IMR-90 (cell line): Measurements from ENCODE around the gene PNPLA2. TPM values are rescaled to one million over a fixed set of nuclear protein-coding genes. Genes with fewer than 3 reads are reported as not detected.

Experiments used
- ATAC-seq: fragments of 200-7000 bp; cut with Tn5 transposase; 2 replicates; pipeline ENCODE4 v1.9.1; 2020; ENCODE audit warnings: low read depth, mild to moderate bottlenecking, moderate library complexity
- BruUV-seq: library from RNA; stranded (reverse); fragments of 400-500 nt; replicated peaks from 2 replicates; lab custom pipeline; 2021; lab: Mats Ljungman, UMichigan
- CTCF ChIA-PET: fragments of 300-600 bp; formaldehyde crosslinking; extraction: SDS; loops from one replicate; lab custom pipeline; 2021; ENCODE audit warnings: antibody characterized with exemption; lab: Yijun Ruan, JAX
- POLR2A ChIA-PET: fragments of 300-600 bp; sonication (Branson Sonifier 250); formaldehyde crosslinking; loops from one replicate; lab custom pipeline; 2022; ENCODE audit warnings: antibody characterized with exemption; ENCODE audit not compliant: unreplicated experiment; lab: Charles Lee
- DNase-seq: peaks from one replicate; pipeline ENCODE4 v3.0.0; 2013
- H2AFZ ChIP-seq: replicated peaks from 2 replicates; pipeline ENCODE3; 2013; ENCODE audit warnings: low read length, mild to moderate bottlenecking; ENCODE audit not compliant: poor library complexity
- H2AK5ac ChIP-seq: 2 replicates; pipeline ENCODE4 v1.6.1; 2013; ENCODE audit warnings: low read depth, low read length, inconsistent platforms
- H2AK9ac ChIP-seq: replicated peaks from 2 replicates; pipeline ENCODE3; 2013; ENCODE audit warnings: mild to moderate bottlenecking, low read depth, low read length, moderate library complexity; ENCODE audit not compliant: poor library complexity
- H2BK120ac ChIP-seq: 2 replicates; pipeline ENCODE4 v1.6.1; 2013; ENCODE audit warnings: low read depth, low read length, inconsistent platforms
- H2BK15ac ChIP-seq: 3 replicates; pipeline ENCODE4 v1.6.1; 2013; ENCODE audit warnings: low read depth, low read length, inconsistent platforms
- H2BK20ac ChIP-seq: 2 replicates; pipeline ENCODE4 v1.6.1; 2013; ENCODE audit warnings: low read depth, mild to moderate bottlenecking, inconsistent platforms, low read length, moderate library complexity
- H2BK5ac ChIP-seq: 2 replicates; pipeline ENCODE4 v1.6.1; 2013; ENCODE audit warnings: mild to moderate bottlenecking, low read depth, low read length, inconsistent platforms; ENCODE audit not compliant: poor library complexity, severe bottlenecking
- H3K14ac ChIP-seq: replicated peaks from 2 replicates; pipeline ENCODE4 v1.6.1; 2013; ENCODE audit warnings: low read depth, low read length, inconsistent platforms
- H3K18ac ChIP-seq: 2 replicates; pipeline ENCODE4 v1.6.1; 2013; ENCODE audit warnings: low read depth, low read length, control low read depth
- H3K23ac ChIP-seq: 2 replicates; pipeline ENCODE4 v1.6.1; 2013; ENCODE audit warnings: low read depth, low read length, inconsistent platforms
- H3K27ac ChIP-seq: 2 replicates; pipeline ENCODE4 v1.5.1; 2013; ENCODE audit warnings: mild to moderate bottlenecking, control low read depth, low read length; ENCODE audit not compliant: insufficient read depth
- H3K27me3 ChIP-seq: 2 replicates; pipeline ENCODE4 v1.6.1; 2013; ENCODE audit warnings: low read length; ENCODE audit not compliant: control insufficient read depth, insufficient read depth
- H3K36me3 ChIP-seq: 2 replicates; pipeline ENCODE4 v1.6.1; 2013; ENCODE audit warnings: low read length, mixed read lengths; ENCODE audit not compliant: control insufficient read depth, insufficient read depth
- H3K4ac ChIP-seq: 2 replicates; pipeline ENCODE4 v1.6.1; 2013; ENCODE audit warnings: low read depth, low read length, inconsistent platforms
- H3K4me1 ChIP-seq: 2 replicates; pipeline ENCODE4 v1.6.1; 2013; ENCODE audit warnings: low read length, mixed read lengths; ENCODE audit not compliant: control insufficient read depth, insufficient read depth
- H3K4me2 ChIP-seq: 2 replicates; pipeline ENCODE4 v1.6.1; 2013; ENCODE audit warnings: low read depth, mild to moderate bottlenecking, control low read depth, low read length, moderate library complexity
- H3K4me3 ChIP-seq: 2 replicates; pipeline ENCODE4 v1.5.1; 2013; ENCODE audit warnings: low read depth, mild to moderate bottlenecking, control low read depth, low read length, moderate library complexity; ENCODE audit not compliant: insufficient read depth
- H3K56ac ChIP-seq: 2 replicates; pipeline ENCODE4 v1.6.1; 2013; ENCODE audit warnings: low read length, inconsistent platforms; ENCODE audit not compliant: insufficient read depth; ENCODE audit errors: extremely low read depth
- H3K79me1 ChIP-seq, 2 experiments: 2 replicates each; pipeline ENCODE4 v1.6.1; 2013; ENCODE audit warnings: low read length in 2 of 2, inconsistent platforms in 1 of 2, low read depth in 1 of 2
- H3K9ac ChIP-seq: 2 replicates; pipeline ENCODE4 v1.6.1; 2013; ENCODE audit warnings: low read depth, low read length, control low read depth
- H3K9me1 ChIP-seq: 2 replicates; pipeline ENCODE4 v1.6.1; 2013; ENCODE audit warnings: low read length, inconsistent platforms; ENCODE audit not compliant: insufficient read depth
- H3K9me3 ChIP-seq: 2 replicates; pipeline ENCODE4 v1.6.1; 2013; ENCODE audit warnings: low read length; ENCODE audit not compliant: control insufficient read depth, insufficient read depth
- H4K20me1 ChIP-seq: 2 replicates; pipeline ENCODE4 v1.6.1; 2013; ENCODE audit warnings: low read length, inconsistent platforms; ENCODE audit not compliant: insufficient read depth
- H4K5ac ChIP-seq: 2 replicates; pipeline ENCODE4 v1.6.1; 2013; ENCODE audit warnings: mild to moderate bottlenecking, low read depth, low read length, control low read depth
- H4K8ac ChIP-seq, 2 experiments: 2 replicates each; pipeline ENCODE4 v1.6.1; 2013; ENCODE audit warnings: low read depth in 2 of 2, low read length in 2 of 2, control low read depth in 1 of 2, inconsistent platforms in 1 of 2
- H4K91ac ChIP-seq: 2 replicates; pipeline ENCODE4 v1.6.1; 2013; ENCODE audit warnings: low read depth, low read length, inconsistent platforms; ENCODE audit not compliant: insufficient read depth
- BHLHE40 ChIP-seq: fragments of 150-350 bp; IDR thresholded peaks from 2 replicates; pipeline ENCODE4 v1.6.1; 2016; ENCODE audit warnings: mild to moderate bottlenecking, low read depth, low read length
- ELK1 ChIP-seq: fragments of 150-350 bp; IDR thresholded peaks from 2 replicates; pipeline ENCODE4 v1.6.1; 2016; ENCODE audit warnings: low read depth, mild to moderate bottlenecking, low read length, moderate library complexity, borderline replicate concordance
- FOS ChIP-seq: fragments of 150-350 bp; IDR thresholded peaks from 2 replicates; pipeline ENCODE4 v1.6.1; 2016; ENCODE audit warnings: low read depth, low read length
- MAFK ChIP-seq: IDR thresholded peaks from 2 replicates; pipeline ENCODE4 v1.6.1; 2012; ENCODE audit warnings: low read depth, low read length, improper control_type of control experiment
- MAZ ChIP-seq: IDR thresholded peaks from 2 replicates; pipeline ENCODE4 v1.6.1; 2012; ENCODE audit warnings: low read depth, mild to moderate bottlenecking, low read length, improper control_type of control experiment, moderate library complexity, borderline replicate concordance
- MXI1 ChIP-seq: IDR thresholded peaks from 2 replicates; pipeline ENCODE4 v1.6.1; 2012; ENCODE audit warnings: low read depth, mild to moderate bottlenecking, low read length, moderate library complexity, borderline replicate concordance
- NFE2L2 ChIP-seq: fragments of 150-350 bp; IDR thresholded peaks from 2 replicates; pipeline ENCODE4 v1.6.1; 2016; ENCODE audit warnings: low read depth, mild to moderate bottlenecking, low read length
- POLR2A ChIP-seq: IDR thresholded peaks from 2 replicates; pipeline ENCODE4 v1.6.1; 2012; ENCODE audit warnings: mild to moderate bottlenecking, low read depth, low read length
- RAD21 ChIP-seq: IDR thresholded peaks from 2 replicates; pipeline ENCODE4 v1.6.1; 2012; ENCODE audit warnings: low read length, improper control_type of control experiment
- RFX5 ChIP-seq: IDR thresholded peaks from 2 replicates; pipeline ENCODE4 v1.8.0; 2012; ENCODE audit warnings: low read depth, mild to moderate bottlenecking, low read length, moderate library complexity
- SMC3 ChIP-seq: fragments of 150-350 bp; IDR thresholded peaks from 2 replicates; pipeline ENCODE4 v1.6.1; 2016; ENCODE audit warnings: low read depth, mild to moderate bottlenecking, antibody characterized with exemption, low read length, moderate library complexity
- USF2 ChIP-seq: fragments of 150-350 bp; IDR thresholded peaks from 2 replicates; pipeline ENCODE4 v1.6.1; 2017; ENCODE audit warnings: mild to moderate bottlenecking, antibody characterized with exemption, low read length, low read depth
- WGBS, 2 experiments: methylation state at CpG; one replicate each; pipeline versions ENCODE4 v1.1.5 to v1.1.7; 2013; ENCODE audit warnings: missing lambda C conversion rate in 2 of 2; ENCODE audit not compliant: insufficient read length in 1 of 2; ENCODE audit errors: extremely low coverage in 2 of 2; 5-methylcytosine and 5-hydroxymethylcytosine counted together
- dilution Hi-C: fragments of 300-500 bp; cut with HindIII; formaldehyde crosslinking; loops from one replicate; pipeline ENCODE4 v1.14.3; 2018; ENCODE audit warnings: low sequenced_read_pairs; ENCODE audit not compliant: unreplicated experiment
- in situ Hi-C: fragments of 300-500 bp; cut with MboI; formaldehyde crosslinking; loops from 3 replicates; pipeline ENCODE4 v1.14.3; 2019; ENCODE audit warnings: low sequenced_read_pairs, inconsistent platforms, mixed read lengths
- intact Hi-C: fragments of 100-400 bp; cut with micrococcal nuclease; formaldehyde crosslinking; loops from 2 replicates; pipeline ENCODE4 v1.10.0; 2022
- polyA plus RNA-seq, 3 experiments: library from polyadenylated mRNA; depleted of rRNA; stranded (reverse); fragments of >200 nt; gene quantifications; 2 replicates each; pipeline ENCODE4 v1.2.3, GENCODE V29; 2012; ENCODE audit warnings: low replicate concordance in 1 of 3
- total RNA-seq: library from RNA; depleted of rRNA; stranded (reverse); fragments of >200 nt; gene quantifications from 2 replicates; pipeline ENCODE4 v1.2.3, GENCODE V29; 2012
- TF ChIP-seq, protein P1 (sequence below): conservative IDR thresholded peaks from 2 replicates; pipeline ENCODE4 v1.5.1; 2012; ENCODE audit warnings: mild to moderate bottlenecking, low read depth, low read length, improper control_type of control experiment

The PNPLA2 gene
- total and polyA plus RNA-seq, 2 of the 4 experiments (the other 2 are of a cell fraction), result 7.0 to 94.3 TPM

DNA sequence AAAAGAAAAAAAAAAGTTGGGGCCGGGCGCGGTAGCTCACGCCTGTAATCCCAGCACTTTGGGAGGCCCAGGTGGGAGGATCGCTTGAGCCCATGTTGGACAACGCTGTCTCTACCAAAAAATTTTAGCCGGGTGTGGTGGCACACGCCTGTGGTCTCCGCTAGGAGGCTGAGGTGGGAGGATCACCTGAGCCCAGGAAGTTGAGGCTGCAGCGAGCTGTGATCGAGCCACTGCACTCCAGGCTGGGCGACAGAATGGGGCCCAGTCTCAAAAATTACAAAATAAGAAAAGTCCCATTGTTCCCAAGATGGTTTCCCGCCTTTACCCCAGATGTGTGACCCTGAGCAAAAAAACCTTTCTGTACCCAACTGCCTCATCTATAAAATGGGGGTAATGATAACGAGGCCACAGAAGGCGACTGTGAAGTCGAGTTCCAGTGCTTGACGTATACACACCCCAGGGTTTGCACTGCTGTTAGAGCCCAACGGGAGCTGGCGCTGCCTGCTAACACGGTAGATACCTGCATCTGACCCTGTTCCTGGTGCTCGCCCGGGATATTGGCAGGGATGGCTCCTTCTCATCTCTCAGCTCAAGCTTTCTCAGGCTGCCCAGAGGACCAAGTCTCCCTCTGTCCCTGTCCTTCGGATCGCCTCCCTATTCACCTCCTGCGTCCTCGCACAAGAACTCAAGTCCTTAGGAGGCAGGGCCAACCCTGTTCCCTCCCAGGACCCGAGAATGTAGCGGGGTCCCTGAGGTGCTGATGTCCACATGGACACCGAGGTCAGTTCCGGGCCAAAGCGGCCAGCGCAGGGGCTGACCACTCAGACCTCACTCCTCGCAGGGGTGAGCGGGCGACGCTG is 10.1 kb upstream of the PNPLA2 start:
- Histone ChIP-seq H2AK9ac (peak overlapping the region; percentile 99), H3K9me3 (no peaks in the 10 kb centered on the region), H2BK5ac (peak overlapping the region; percentile 100), H4K8ac (peak overlapping the region; percentile 93 to 100), H3K18ac (peak overlapping the region; percentile 68), H3K4me3 (peak overlapping the region; percentile 86), H4K5ac (peak overlapping the region; percentile 97), H4K91ac (peak overlapping the region; percentile 91), H2AFZ (peak overlapping the region; percentile 100), H3K27ac (peak overlapping the region; percentile 99), H3K56ac (peak overlapping the region; percentile 86), H3K79me1 (peaks cover 26 to 67% of the 10 kb centered on the region in 2 experiments), H2BK120ac (peak overlapping the region; percentile 48), H3K4ac (peak overlapping the region; percentile 99), H3K4me2 (peak overlapping the region; percentile 98), H2AK5ac (peak overlapping the region; percentile 98), H3K9me1 (no peaks in the 10 kb centered on the region), H3K27me3 (no peaks in the 10 kb centered on the region), H3K4me1 (peaks cover 18% of the 10 kb centered on the region), H3K9ac (peak overlapping the region; percentile 99), H2BK15ac (no peak overlapping the region; the same call in 2 of the 3 replicates), H3K14ac (peak overlapping the region; percentile 95), H2BK20ac (no peak overlapping the region), H4K20me1 (peaks cover 37% of the 10 kb centered on the region), H3K36me3 (peaks cover 27% of the 10 kb centered on the region), H3K23ac (peak overlapping the region; percentile 87)
- no TSS peak for BruUV-seq
- in situ Hi-C loops (no loop called here), intact Hi-C loops (loop anchor here (1.0 kb wide), 1 partner anchor 11 kb away; no protein-coding TSS in a partner anchor), dilution Hi-C loops (no loop called here)
- POLR2A ChIA-PET, result interaction anchor here (1.1 kb wide), 1 partner anchor 11 kb away, joined by 5 read pairs; the partner anchor contains the start of gene PNPLA2
- CTCF ChIA-PET, result interaction anchor here (0.6 kb wide), 1 partner anchor 254 kb away, joined by 3 read pairs; no protein-coding TSS in a partner anchor
- WGBS, 2 experiments, result 55% methylated on average over 12 of the region's 36 CpGs; no CpG with 5 or more reads in 1 of the 2 experiments
- ATAC-seq (peak; percentile 59), DNase-seq (no peak)
- TF ChIP-seq, protein P1, sequence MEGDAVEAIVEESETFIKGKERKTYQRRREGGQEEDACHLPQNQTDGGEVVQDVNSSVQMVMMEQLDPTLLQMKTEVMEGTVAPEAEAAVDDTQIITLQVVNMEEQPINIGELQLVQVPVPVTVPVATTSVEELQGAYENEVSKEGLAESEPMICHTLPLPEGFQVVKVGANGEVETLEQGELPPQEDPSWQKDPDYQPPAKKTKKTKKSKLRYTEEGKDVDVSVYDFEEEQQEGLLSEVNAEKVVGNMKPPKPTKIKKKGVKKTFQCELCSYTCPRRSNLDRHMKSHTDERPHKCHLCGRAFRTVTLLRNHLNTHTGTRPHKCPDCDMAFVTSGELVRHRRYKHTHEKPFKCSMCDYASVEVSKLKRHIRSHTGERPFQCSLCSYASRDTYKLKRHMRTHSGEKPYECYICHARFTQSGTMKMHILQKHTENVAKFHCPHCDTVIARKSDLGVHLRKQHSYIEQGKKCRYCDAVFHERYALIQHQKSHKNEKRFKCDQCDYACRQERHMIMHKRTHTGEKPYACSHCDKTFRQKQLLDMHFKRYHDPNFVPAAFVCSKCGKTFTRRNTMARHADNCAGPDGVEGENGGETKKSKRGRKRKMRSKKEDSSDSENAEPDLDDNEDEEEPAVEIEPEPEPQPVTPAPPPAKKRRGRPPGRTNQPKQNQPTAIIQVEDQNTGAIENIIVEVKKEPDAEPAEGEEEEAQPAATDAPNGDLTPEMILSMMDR, result no peak
- no peak for TF ChIP-seq ELK1
- no peak for TF ChIP-seq MAZ
- TF ChIP-seq POLR2A, result no peak
- no peak for TF ChIP-seq FOS
- no peak for TF ChIP-seq SMC3
- no peak for TF ChIP-seq RFX5
- TF ChIP-seq MAFK, result no peak
- TF ChIP-seq BHLHE40, result no peak
- no peak for TF ChIP-seq USF2
- TF ChIP-seq NFE2L2, result no peak
- TF ChIP-seq MXI1, result no peak
- no peak for TF ChIP-seq RAD21
